ENCODE results near the gene SPI1.

Gene SPI1

DNA sequence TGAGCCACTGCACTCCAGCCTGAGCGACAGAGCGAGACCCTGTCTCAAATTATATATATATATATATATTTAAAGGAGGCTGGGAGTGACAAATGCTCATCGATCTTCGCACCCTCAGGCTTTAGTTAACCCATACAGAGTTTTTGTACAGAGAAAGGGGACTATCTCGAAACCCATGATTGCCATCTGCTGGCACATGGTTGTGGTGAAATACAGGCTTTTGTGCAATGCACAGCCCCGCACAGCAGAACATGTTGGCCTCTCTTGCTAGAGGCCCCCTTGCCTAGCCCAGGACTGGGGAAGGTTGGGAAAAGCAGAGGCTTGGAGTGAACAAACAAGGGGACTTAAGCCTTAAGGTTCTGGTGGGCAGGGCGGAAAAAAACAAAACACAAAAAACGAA lies 29.5 kb downstream of the SPI1 start (continued):
- TF ChIP-seq, protein P1, sequence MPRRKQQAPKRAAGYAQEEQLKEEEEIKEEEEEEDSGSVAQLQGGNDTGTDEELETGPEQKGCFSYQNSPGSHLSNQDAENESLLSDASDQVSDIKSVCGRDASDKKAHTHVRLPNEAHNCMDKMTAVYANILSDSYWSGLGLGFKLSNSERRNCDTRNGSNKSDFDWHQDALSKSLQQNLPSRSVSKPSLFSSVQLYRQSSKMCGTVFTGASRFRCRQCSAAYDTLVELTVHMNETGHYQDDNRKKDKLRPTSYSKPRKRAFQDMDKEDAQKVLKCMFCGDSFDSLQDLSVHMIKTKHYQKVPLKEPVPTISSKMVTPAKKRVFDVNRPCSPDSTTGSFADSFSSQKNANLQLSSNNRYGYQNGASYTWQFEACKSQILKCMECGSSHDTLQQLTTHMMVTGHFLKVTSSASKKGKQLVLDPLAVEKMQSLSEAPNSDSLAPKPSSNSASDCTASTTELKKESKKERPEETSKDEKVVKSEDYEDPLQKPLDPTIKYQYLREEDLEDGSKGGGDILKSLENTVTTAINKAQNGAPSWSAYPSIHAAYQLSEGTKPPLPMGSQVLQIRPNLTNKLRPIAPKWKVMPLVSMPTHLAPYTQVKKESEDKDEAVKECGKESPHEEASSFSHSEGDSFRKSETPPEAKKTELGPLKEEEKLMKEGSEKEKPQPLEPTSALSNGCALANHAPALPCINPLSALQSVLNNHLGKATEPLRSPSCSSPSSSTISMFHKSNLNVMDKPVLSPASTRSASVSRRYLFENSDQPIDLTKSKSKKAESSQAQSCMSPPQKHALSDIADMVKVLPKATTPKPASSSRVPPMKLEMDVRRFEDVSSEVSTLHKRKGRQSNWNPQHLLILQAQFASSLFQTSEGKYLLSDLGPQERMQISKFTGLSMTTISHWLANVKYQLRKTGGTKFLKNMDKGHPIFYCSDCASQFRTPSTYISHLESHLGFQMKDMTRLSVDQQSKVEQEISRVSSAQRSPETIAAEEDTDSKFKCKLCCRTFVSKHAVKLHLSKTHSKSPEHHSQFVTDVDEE (CRISPR knock-in tag; IDR thresholded peaks at IDR 0.05): no peak
- TF ChIP-seq, protein P2, sequence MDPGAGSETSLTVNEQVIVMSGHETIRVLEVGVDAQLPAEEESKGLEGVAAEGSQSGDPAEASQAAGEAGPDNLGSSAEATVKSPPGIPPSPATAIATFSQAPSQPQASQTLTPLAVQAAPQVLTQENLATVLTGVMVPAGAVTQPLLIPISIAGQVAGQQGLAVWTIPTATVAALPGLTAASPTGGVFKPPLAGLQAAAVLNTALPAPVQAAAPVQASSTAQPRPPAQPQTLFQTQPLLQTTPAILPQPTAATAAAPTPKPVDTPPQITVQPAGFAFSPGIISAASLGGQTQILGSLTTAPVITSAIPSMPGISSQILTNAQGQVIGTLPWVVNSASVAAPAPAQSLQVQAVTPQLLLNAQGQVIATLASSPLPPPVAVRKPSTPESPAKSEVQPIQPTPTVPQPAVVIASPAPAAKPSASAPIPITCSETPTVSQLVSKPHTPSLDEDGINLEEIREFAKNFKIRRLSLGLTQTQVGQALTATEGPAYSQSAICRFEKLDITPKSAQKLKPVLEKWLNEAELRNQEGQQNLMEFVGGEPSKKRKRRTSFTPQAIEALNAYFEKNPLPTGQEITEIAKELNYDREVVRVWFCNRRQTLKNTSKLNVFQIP (CRISPR knock-in tag; IDR thresholded peaks at IDR 0.05; ENCODE audit: borderline replicate concordance, low read depth): no peak
- TF ChIP-seq ZFP30 (CRISPR knock-in tag; IDR thresholded peaks at IDR 0.05) (no peak), ARNTL (CRISPR knock-in tag; IDR thresholded peaks at IDR 0.05; ENCODE audit: borderline replicate concordance, low read depth) (no peak), ISL1 (CRISPR knock-in tag; IDR thresholded peaks at IDR 0.05) (no peak), OSR1 (CRISPR knock-in tag; IDR thresholded peaks at IDR 0.05) (no peak), ZNF70 (CRISPR knock-in tag; IDR thresholded peaks at IDR 0.05) (no peak), RARB (CRISPR knock-in tag; IDR thresholded peaks at IDR 0.05) (no peak)

DNA sequence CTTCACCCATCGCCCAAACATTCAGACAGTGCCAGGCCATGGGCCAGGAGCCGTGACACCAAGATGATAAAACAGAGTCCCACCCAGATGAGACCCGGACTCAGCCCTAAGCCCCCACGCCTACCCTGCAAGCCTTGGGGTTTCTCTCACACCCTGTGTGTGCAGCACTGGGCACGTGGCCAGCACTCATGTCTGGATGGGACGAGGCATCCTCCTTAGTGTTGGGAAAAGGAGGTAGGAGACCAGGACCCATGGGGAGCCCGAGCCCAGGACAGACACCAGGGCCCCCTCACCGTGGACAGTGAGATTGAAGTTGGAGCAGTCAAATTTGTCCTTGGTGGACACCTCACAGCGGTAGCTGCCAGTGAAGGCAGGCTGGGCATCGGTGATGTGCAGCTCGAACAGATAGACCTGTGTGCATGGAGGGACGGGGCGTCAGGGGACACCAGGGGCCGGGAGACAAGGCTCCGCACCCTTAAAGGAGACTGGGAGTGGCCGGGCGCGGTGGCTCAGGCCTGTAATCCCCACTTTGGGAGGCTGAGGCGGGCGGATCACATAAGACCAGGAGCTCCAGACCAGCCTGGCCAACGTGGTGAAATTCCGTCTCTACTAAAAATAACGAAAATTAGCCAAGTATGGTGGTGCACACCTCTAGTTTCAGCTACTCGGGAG lies 30.1 kb downstream of the SPI1 start:
- TF ChIP-seq ARNTL (CRISPR knock-in tag; IDR thresholded peaks at IDR 0.05; ENCODE audit: borderline replicate concordance, low read depth) (no peak), ISL1 (CRISPR knock-in tag; IDR thresholded peaks at IDR 0.05) (no peak), SNAI2 (CRISPR knock-in tag; IDR thresholded peaks at IDR 0.05) (no peak), GLIS3 (CRISPR knock-in tag; IDR thresholded peaks at IDR 0.05) (no peak), ZNF565 (CRISPR knock-in tag; conservative IDR thresholded peaks at IDR 0.05; ENCODE audit: low read depth) (no peak), RARB (CRISPR knock-in tag; IDR thresholded peaks at IDR 0.05) (no peak), ZFP3 (CRISPR knock-in tag; IDR thresholded peaks at IDR 0.05) (no peak), ZFP30 (CRISPR knock-in tag; IDR thresholded peaks at IDR 0.05) (no peak), CSDC2 (CRISPR knock-in tag; IDR thresholded peaks at IDR 0.05) (no peak)
- TF ChIP-seq, protein P3, sequence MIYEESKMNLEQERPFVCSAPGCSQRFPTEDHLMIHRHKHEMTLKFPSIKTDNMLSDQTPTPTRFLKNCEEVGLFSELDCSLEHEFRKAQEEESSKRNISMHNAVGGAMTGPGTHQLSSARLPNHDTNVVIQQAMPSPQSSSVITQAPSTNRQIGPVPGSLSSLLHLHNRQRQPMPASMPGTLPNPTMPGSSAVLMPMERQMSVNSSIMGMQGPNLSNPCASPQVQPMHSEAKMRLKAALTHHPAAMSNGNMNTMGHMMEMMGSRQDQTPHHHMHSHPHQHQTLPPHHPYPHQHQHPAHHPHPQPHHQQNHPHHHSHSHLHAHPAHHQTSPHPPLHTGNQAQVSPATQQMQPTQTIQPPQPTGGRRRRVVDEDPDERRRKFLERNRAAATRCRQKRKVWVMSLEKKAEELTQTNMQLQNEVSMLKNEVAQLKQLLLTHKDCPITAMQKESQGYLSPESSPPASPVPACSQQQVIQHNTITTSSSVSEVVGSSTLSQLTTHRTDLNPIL (CRISPR knock-in tag; IDR thresholded peaks at IDR 0.05; ENCODE audit: low read depth): no peak
- no peak for ATAC-seq

DNA sequence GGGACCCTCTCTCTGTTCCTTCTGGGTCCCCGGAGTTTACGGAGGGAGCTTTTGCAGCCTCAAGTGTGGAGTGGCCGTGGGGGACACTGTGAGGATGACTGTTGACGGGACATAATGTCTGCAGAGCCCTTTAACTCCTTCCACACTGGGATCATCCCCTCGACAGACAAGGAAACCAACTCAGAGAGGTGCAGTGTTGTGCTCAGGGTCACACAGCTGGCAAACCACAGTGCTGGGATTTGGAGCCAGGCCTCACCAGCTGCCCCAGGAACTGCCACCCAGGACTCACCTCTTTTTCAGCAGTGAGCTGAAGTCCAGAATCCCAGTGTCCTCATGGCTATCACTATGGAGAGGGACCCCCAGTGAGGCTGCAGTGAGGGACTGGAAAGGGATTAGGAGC lies 31.2 kb downstream of the SPI1 start:
- no peak for ATAC-seq
- TF ChIP-seq ISL1 (CRISPR knock-in tag; IDR thresholded peaks at IDR 0.05): no peak
- TF ChIP-seq ZFP3 (CRISPR knock-in tag; IDR thresholded peaks at IDR 0.05): no peak
- no peak for TF ChIP-seq ESRRG (CRISPR knock-in tag; IDR thresholded peaks at IDR 0.05)
- no peak for TF ChIP-seq ZNF70 (CRISPR knock-in tag; IDR thresholded peaks at IDR 0.05)
- no peak for TF ChIP-seq CSDC2 (CRISPR knock-in tag; IDR thresholded peaks at IDR 0.05)
- TF ChIP-seq ARNTL (CRISPR knock-in tag; IDR thresholded peaks at IDR 0.05; ENCODE audit: borderline replicate concordance, low read depth): no peak
- TF ChIP-seq TCF4 (CRISPR knock-in tag; IDR thresholded peaks at IDR 0.05; ENCODE audit: borderline replicate concordance): no peak
- TF ChIP-seq, protein P4, sequence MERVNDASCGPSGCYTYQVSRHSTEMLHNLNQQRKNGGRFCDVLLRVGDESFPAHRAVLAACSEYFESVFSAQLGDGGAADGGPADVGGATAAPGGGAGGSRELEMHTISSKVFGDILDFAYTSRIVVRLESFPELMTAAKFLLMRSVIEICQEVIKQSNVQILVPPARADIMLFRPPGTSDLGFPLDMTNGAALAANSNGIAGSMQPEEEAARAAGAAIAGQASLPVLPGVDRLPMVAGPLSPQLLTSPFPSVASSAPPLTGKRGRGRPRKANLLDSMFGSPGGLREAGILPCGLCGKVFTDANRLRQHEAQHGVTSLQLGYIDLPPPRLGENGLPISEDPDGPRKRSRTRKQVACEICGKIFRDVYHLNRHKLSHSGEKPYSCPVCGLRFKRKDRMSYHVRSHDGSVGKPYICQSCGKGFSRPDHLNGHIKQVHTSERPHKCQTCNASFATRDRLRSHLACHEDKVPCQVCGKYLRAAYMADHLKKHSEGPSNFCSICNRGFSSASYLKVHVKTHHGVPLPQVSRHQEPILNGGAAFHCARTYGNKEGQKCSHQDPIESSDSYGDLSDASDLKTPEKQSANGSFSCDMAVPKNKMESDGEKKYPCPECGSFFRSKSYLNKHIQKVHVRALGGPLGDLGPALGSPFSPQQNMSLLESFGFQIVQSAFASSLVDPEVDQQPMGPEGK (CRISPR knock-in tag; IDR thresholded peaks at IDR 0.05; ENCODE audit: borderline replicate concordance): no peak
- no peak for TF ChIP-seq ZFP30 (CRISPR knock-in tag; IDR thresholded peaks at IDR 0.05)
- TF ChIP-seq RARB (CRISPR knock-in tag; IDR thresholded peaks at IDR 0.05): no peak
- TF ChIP-seq, protein P3 (CRISPR knock-in tag; IDR thresholded peaks at IDR 0.05; ENCODE audit: low read depth): no peak
- TF ChIP-seq, protein P1 (CRISPR knock-in tag; IDR thresholded peaks at IDR 0.05): no peak
- no peak for TF ChIP-seq TOX (CRISPR knock-in tag; IDR thresholded peaks at IDR 0.05; ENCODE audit: borderline replicate concordance)
- TF ChIP-seq PPARA (CRISPR knock-in tag; IDR thresholded peaks at IDR 0.05; ENCODE audit: borderline replicate concordance): no peak
- TF ChIP-seq, protein P5, sequence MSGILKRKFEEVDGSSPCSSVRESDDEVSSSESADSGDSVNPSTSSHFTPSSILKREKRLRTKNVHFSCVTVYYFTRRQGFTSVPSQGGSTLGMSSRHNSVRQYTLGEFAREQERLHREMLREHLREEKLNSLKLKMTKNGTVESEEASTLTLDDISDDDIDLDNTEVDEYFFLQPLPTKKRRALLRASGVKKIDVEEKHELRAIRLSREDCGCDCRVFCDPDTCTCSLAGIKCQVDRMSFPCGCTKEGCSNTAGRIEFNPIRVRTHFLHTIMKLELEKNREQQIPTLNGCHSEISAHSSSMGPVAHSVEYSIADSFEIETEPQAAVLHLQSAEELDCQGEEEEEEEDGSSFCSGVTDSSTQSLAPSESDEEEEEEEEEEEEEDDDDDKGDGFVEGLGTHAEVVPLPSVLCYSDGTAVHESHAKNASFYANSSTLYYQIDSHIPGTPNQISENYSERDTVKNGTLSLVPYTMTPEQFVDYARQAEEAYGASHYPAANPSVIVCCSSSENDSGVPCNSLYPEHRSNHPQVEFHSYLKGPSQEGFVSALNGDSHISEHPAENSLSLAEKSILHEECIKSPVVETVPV (CRISPR knock-in tag; IDR thresholded peaks at IDR 0.05): no peak
- no peak for TF ChIP-seq GLIS3 (CRISPR knock-in tag; IDR thresholded peaks at IDR 0.05)
- no peak for TF ChIP-seq ZNF565 (CRISPR knock-in tag; conservative IDR thresholded peaks at IDR 0.05; ENCODE audit: low read depth)
- TF ChIP-seq, protein P2 (CRISPR knock-in tag; IDR thresholded peaks at IDR 0.05; ENCODE audit: borderline replicate concordance, low read depth): no peak

Data from SK-N-SH treated with all-trans-retinoic acid at 6 μM for 48 hours (cell line).